ENCODE measurements around the gene MAGOHB. TPM values are rescaled to one million over a fixed set of nuclear protein-coding genes. Genes with fewer than 3 reads are reported as not detected.

The MAGOHB gene
- polyA plus RNA-seq, 1 of the 3 experiments (the other 2 are of a cell fraction): 15.7 TPM

GRCh38 chr12:10562306-10562933 lies 51.0 kb downstream of the MAGOHB start:
- 0% methylated on average over 1 of the region's 1 CpG for WGBS (ENCODE audit: low lambda C conversion rate)
- H3K9ac ChIP-seq: no peak overlapping the region
- CTCF ChIA-PET: interaction anchor here (0.5 to 5.1 kb wide), 24 partner anchors 8 to 410 kb away, joined by 3 to 55 read pairs (median 3); no protein-coding TSS in a partner anchor

More at GRCh38 chr12:10562306-10562933, 51.0 kb downstream of the MAGOHB start:
- TF ChIP-seq EZH2phosphoT487 (IDR thresholded peaks at IDR 0.05; ENCODE audit: borderline replicate concordance, low read depth): no peak
- no peak for TF ChIP-seq GABPA (IDR thresholded peaks at IDR 0.05; ENCODE audit: low read depth)
- no peak for TF ChIP-seq POLR2AphosphoS5 (IDR thresholded peaks at IDR 0.05; ENCODE audit: low read depth, low read length)
- no peak for TF ChIP-seq SIN3A (IDR thresholded peaks at IDR 0.05; ENCODE audit: borderline replicate concordance, low read depth, low read length)
- no peak for TF ChIP-seq NRF1 (IDR thresholded peaks at IDR 0.05; ENCODE audit: low read depth, low read length)
- TF ChIP-seq TEAD4 (IDR thresholded peaks at IDR 0.05; ENCODE audit: borderline replicate concordance, insufficient read depth): no peak
- peak; percentile 76 for TF ChIP-seq SMC3 (IDR thresholded peaks at IDR 0.05; ENCODE audit: low read depth, low read length)
- no peak for TF ChIP-seq ELF1 (IDR thresholded peaks at IDR 0.05)
- TF ChIP-seq CTCF (IDR thresholded peaks at IDR 0.05): peak; percentile 80
- TF ChIP-seq JUND (IDR thresholded peaks at IDR 0.05): no peak
- TF ChIP-seq CHD2 (IDR thresholded peaks at IDR 0.05; ENCODE audit: low read length, partially characterized antibody): no peak
- TF ChIP-seq EP300 (IDR thresholded peaks at IDR 0.05; ENCODE audit: borderline replicate concordance in 1 of 2, low read depth in 1 of 2, low read length in 1 of 2): no peak
- no peak for TF ChIP-seq USF2 (IDR thresholded peaks at IDR 0.05; ENCODE audit: borderline replicate concordance, low read depth, low read length)
- no peak for TF ChIP-seq MAX (IDR thresholded peaks at IDR 0.05; ENCODE audit: low read depth)
- no peak for TF ChIP-seq FOXJ3 (CRISPR knock-in tag; IDR thresholded peaks at IDR 0.05)
- peak; percentile 76 for TF ChIP-seq RAD21 (IDR thresholded peaks at IDR 0.05; ENCODE audit: low read length)
- TF ChIP-seq FOSL2 (IDR thresholded peaks at IDR 0.05; ENCODE audit: borderline replicate concordance, low read depth): no peak
- no peak for TF ChIP-seq ZBTB33 (IDR thresholded peaks at IDR 0.05; ENCODE audit: borderline replicate concordance, low read depth)
- TF ChIP-seq NFIC (IDR thresholded peaks at IDR 0.05; ENCODE audit: borderline replicate concordance): no peak
- no peak for TF ChIP-seq USF1 (IDR thresholded peaks at IDR 0.05; ENCODE audit: borderline replicate concordance, low read depth)
- no peaks in the 10 kb centered on the region for H3K36me3 ChIP-seq (replicated peaks in 1 of 2; ENCODE audit: control insufficient read depth in 1 of 2, insufficient read depth in 2 of 2, low read length in 1 of 2)
- no peak overlapping the region; a peak in 1 of 4 replicates for H3K4me3 ChIP-seq (ENCODE audit: low read depth in 2 of 2, low read length in 1 of 2)
- no peaks in the 10 kb centered on the region for H3F3A ChIP-seq (replicated peaks; ENCODE audit: insufficient read depth)
- no peaks in the 10 kb centered on the region for H3K9me2 ChIP-seq
- no peak overlapping the region for H3K4me2 ChIP-seq
- no peaks in the 10 kb centered on the region for H3K9me3 ChIP-seq
- no peak overlapping the region for H3K27ac ChIP-seq (ENCODE audit: low read depth in 2 of 2, low read length in 1 of 2)
- no peaks in the 10 kb centered on the region for H4K20me1 ChIP-seq (ENCODE audit: insufficient read depth)
- H3K79me2 ChIP-seq (ENCODE audit: insufficient read depth): no peaks in the 10 kb centered on the region
- H3K27me3 ChIP-seq (ENCODE audit: insufficient read depth): peaks cover 13% of the 10 kb centered on the region; the same call in 1 of the 2 replicates
- POLR2A ChIA-PET: no interaction called here
- no peak overlapping the region for H2AFZ ChIP-seq (ENCODE audit: low read depth)
- no peaks in the 10 kb centered on the region for H3K4me1 ChIP-seq (ENCODE audit: control insufficient read depth in 1 of 2, insufficient read depth in 2 of 2, low read depth in 1 of 2, low read length in 1 of 2)
- peak; percentile 20 for DNase-seq

All from SK-N-SH (cell line).